ENCODE results near the gene BET1.

DNA sequence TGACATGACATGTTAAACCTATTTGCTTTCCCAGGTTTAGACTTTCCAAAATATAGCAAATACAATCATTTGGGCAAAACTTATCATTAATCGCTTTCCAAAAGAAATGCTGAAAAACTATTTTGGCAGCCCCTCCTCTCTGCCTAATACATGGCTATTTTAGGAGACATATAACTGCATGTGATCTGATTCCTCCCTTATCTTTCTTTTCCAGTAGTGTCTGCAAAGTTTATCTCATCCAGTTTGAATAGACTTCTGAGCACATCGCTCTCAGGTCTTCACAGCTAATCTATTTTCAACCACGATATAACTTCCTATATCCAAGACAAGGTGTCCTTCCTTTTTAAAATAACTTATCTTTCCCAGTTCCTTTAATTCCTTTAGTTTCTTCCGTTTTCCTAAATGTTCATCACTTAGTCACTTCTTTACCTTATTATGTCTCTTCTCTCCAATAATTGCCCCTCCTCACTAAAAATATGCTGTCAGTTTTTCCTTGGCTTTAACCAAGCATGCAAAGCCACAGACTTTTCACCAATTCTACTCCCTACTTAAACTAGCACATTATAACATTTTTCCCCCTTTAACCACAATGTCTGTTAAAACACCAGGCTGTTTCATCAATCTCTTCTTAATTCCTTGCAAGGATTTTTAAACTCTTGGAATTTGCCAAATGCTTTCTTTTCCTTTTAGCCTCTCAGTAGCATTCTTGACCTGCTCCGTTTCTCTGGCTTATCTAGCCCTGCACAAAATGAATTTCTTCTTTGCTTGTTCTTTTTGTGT is 58.2 kb downstream of the BET1 start:
- TF ChIP-seq, protein P1, sequence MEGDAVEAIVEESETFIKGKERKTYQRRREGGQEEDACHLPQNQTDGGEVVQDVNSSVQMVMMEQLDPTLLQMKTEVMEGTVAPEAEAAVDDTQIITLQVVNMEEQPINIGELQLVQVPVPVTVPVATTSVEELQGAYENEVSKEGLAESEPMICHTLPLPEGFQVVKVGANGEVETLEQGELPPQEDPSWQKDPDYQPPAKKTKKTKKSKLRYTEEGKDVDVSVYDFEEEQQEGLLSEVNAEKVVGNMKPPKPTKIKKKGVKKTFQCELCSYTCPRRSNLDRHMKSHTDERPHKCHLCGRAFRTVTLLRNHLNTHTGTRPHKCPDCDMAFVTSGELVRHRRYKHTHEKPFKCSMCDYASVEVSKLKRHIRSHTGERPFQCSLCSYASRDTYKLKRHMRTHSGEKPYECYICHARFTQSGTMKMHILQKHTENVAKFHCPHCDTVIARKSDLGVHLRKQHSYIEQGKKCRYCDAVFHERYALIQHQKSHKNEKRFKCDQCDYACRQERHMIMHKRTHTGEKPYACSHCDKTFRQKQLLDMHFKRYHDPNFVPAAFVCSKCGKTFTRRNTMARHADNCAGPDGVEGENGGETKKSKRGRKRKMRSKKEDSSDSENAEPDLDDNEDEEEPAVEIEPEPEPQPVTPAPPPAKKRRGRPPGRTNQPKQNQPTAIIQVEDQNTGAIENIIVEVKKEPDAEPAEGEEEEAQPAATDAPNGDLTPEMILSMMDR (IDR thresholded peaks at IDR 0.05; ENCODE audit: borderline replicate concordance, extremely low read depth, low read length, poor library complexity, severe bottlenecking): no peak
- TF ChIP-seq EZH2 (IDR thresholded peaks at IDR 0.05; ENCODE audit: borderline replicate concordance, low read depth, low read length, severe bottlenecking): no peak
